HL-60 (cell line): ENCODE results near the gene TRDN.

Source experiments
- DNase-seq, 2 experiments: peaks; one replicate each; pipeline ENCODE4 v3.0.0-alpha.2; 2010 to 2020; ENCODE audit warnings: low read depth in 1 of 2, low spot score in 1 of 2
- H3K27ac ChIP-seq: fragments of 250-450 bp; sonication (Bioruptor Pico); replicated peaks from 2 replicates; pipeline ENCODE4 v1.5.1; 2020; ENCODE audit warnings: mild to moderate bottlenecking, moderate library complexity
- H3K27me3 ChIP-seq: fragments of 250-450 bp; sonication (Bioruptor Pico); 2 replicates; pipeline ENCODE4 v1.5.1; 2021; ENCODE audit warnings: mild to moderate bottlenecking, moderate library complexity; ENCODE audit not compliant: insufficient read depth, poor library complexity, severe bottlenecking
- H3K4me3 ChIP-seq: replicated peaks from 2 replicates; pipeline ENCODE4 v1.5.1; 2011; ENCODE audit warnings: mild to moderate bottlenecking, control low read depth, low read length; ENCODE audit not compliant: insufficient read depth
- GABPA ChIP-seq: IDR thresholded peaks from 2 replicates; pipeline ENCODE4 v1.6.1; 2012; ENCODE audit warnings: low read depth
- POLR2AphosphoS5 ChIP-seq: IDR thresholded peaks from 2 replicates; pipeline ENCODE4 v1.6.1; 2012; ENCODE audit warnings: low read depth
- SPI1 ChIP-seq: IDR thresholded peaks from 2 replicates; pipeline ENCODE4 v1.6.1; 2012; ENCODE audit warnings: low read depth, mild to moderate bottlenecking, borderline replicate concordance
- TF ChIP-seq, protein P1 (sequence below): IDR thresholded peaks from 2 replicates; pipeline ENCODE4 v1.6.1; 2012; ENCODE audit warnings: low read depth; ENCODE audit not compliant: insufficient replicate concordance
- TF ChIP-seq, protein P2 (sequence below): IDR thresholded peaks from one replicate; pipeline ENCODE4 v1.5.1; 2011; ENCODE audit warnings: low read length, control low read depth, inconsistent platforms; ENCODE audit not compliant: insufficient read depth

The TRDN gene

DNA sequence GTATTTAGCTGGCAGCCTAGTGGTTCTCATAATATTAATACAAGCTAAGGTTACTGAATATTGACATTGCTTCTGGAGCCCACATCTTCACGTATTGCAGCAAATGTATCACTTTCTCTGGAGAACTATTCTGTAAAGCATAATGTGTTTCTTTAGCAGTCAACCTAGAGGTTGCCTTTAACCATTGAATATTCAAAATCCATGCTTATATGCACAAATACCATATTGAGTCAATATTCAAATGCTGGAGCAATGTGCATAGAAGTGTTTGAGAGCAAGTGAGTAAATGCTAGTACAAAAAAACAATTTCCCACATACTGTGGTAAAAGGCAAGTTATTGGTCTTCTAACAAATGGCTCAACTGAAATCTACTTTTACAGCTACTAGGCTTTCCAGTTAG, 231.8 kb downstream of the TRDN start:
- Histone ChIP-seq H3K4me3 (no peak overlapping the region), H3K27ac (no peak overlapping the region), H3K27me3 (no peaks in the 10 kb centered on the region)
- TF ChIP-seq POLR2AphosphoS5: no peak
- no peak for TF ChIP-seq SPI1
- TF ChIP-seq, protein P1, sequence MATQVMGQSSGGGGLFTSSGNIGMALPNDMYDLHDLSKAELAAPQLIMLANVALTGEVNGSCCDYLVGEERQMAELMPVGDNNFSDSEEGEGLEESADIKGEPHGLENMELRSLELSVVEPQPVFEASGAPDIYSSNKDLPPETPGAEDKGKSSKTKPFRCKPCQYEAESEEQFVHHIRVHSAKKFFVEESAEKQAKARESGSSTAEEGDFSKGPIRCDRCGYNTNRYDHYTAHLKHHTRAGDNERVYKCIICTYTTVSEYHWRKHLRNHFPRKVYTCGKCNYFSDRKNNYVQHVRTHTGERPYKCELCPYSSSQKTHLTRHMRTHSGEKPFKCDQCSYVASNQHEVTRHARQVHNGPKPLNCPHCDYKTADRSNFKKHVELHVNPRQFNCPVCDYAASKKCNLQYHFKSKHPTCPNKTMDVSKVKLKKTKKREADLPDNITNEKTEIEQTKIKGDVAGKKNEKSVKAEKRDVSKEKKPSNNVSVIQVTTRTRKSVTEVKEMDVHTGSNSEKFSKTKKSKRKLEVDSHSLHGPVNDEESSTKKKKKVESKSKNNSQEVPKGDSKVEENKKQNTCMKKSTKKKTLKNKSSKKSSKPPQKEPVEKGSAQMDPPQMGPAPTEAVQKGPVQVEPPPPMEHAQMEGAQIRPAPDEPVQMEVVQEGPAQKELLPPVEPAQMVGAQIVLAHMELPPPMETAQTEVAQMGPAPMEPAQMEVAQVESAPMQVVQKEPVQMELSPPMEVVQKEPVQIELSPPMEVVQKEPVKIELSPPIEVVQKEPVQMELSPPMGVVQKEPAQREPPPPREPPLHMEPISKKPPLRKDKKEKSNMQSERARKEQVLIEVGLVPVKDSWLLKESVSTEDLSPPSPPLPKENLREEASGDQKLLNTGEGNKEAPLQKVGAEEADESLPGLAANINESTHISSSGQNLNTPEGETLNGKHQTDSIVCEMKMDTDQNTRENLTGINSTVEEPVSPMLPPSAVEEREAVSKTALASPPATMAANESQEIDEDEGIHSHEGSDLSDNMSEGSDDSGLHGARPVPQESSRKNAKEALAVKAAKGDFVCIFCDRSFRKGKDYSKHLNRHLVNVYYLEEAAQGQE: no peak
- TF ChIP-seq GABPA: no peak
- TF ChIP-seq, protein P2, sequence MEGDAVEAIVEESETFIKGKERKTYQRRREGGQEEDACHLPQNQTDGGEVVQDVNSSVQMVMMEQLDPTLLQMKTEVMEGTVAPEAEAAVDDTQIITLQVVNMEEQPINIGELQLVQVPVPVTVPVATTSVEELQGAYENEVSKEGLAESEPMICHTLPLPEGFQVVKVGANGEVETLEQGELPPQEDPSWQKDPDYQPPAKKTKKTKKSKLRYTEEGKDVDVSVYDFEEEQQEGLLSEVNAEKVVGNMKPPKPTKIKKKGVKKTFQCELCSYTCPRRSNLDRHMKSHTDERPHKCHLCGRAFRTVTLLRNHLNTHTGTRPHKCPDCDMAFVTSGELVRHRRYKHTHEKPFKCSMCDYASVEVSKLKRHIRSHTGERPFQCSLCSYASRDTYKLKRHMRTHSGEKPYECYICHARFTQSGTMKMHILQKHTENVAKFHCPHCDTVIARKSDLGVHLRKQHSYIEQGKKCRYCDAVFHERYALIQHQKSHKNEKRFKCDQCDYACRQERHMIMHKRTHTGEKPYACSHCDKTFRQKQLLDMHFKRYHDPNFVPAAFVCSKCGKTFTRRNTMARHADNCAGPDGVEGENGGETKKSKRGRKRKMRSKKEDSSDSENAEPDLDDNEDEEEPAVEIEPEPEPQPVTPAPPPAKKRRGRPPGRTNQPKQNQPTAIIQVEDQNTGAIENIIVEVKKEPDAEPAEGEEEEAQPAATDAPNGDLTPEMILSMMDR: no peak
- no peak for DNase-seq

DNA sequence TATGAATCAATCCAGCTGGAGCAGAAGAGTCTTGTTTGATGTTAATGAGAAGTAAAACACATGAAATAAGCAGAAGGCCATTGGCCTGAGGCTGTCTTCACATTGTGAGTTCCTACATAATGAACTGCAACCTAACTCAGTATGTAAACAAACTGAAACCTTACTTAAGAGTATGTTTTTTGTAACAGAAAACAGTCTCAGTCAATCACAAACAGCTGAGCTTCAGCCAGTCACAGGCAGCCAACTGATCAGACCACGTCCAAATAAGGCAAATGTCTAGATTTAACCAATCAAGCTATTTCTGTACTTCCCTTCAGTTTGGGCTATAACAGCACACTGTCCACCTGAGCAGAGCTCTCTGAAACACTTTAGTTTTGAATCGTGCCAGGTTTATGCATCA, 234.7 kb downstream of the TRDN start:
- Histone ChIP-seq H3K4me3 (no peak overlapping the region), H3K27me3 (no peaks in the 10 kb centered on the region), H3K27ac (no peak overlapping the region)
- TF ChIP-seq SPI1 (no peak), GABPA (no peak), POLR2AphosphoS5 (no peak)
- TF ChIP-seq, protein P2: no peak
- TF ChIP-seq, protein P1: no peak
- no peak for DNase-seq

DNA sequence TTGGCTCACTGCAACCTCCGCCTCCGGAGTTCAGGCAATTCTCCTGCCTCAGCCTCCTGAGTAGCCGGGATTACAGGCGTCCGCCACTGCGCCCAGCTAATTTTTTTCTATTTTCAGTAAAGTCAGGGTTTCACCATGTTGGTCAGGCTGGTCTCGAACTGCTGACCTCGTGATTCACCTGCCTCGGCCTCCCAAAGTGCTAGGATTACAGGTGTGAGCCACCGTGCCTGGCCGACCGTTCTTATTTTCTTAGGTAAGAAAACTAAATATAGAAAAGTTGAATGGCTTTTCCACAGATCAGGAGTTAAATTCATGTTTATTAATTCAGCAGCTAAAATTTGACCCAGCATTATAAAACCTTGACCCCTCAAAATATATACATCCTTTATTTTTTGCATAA, 238.7 kb downstream of the TRDN start:
- Histone ChIP-seq H3K27ac (no peak overlapping the region), H3K27me3 (no peaks in the 10 kb centered on the region), H3K4me3 (no peak overlapping the region)
- TF ChIP-seq POLR2AphosphoS5 (no peak), GABPA (no peak), SPI1 (no peak)
- TF ChIP-seq, protein P2: no peak
- TF ChIP-seq, protein P1: no peak
- no peak for DNase-seq
